ENCODE data around the gene PHF10.

GRCh38 chr6:169677096-169677495 lies 47.2 kb downstream of the PHF10 start:
- TF ChIP-seq POLR2A (IDR thresholded peaks at IDR 0.05) = no peak
- TF ChIP-seq CTCF (IDR thresholded peaks at IDR 0.05) = no peak
